GM13976 (cell line): ENCODE measurements around the gene VTI1A.

Source experiments
- DNase-seq: peaks from one replicate; pipeline ENCODE4 v3.0.0; 2012; ENCODE audit warnings: low spot score
- CTCF ChIP-seq: IDR thresholded peaks from 2 replicates; pipeline ENCODE4 v1.5.1; 2012; ENCODE audit warnings: borderline replicate concordance, mild to moderate bottlenecking; ENCODE audit not compliant: insufficient read depth; ENCODE audit errors: extremely low read depth, missing control alignments, control extremely low read depth
- in situ Hi-C: fragments of 300-500 bp; cut with MboI; formaldehyde crosslinking; loops from one replicate; pipeline ENCODE4 v1.12.0; 2022; ENCODE audit warnings: low sequenced_read_pairs, mixed read lengths, inconsistent platforms; ENCODE audit not compliant: unreplicated experiment

VTI1A gene

GRCh38 chr10:112655722-112656121, 208.7 kb downstream of the VTI1A start:
- no peak for TF ChIP-seq CTCF
- DNase-seq = no peak
- in situ Hi-C loops = no loop called here

- in situ Hi-C loops = no loop called here
- no peak for TF ChIP-seq CTCF
- no peak for DNase-seq
These were observed 211.4 kb downstream of the VTI1A start for GRCh38 chr10:112658465-112658864.

GRCh38 chr10:112658900-112659638, 212.1 kb downstream of the VTI1A start:
- no peak for DNase-seq
- in situ Hi-C loops = no loop called here

GRCh38 chr10:112663234-112664125, 216.5 kb downstream of the VTI1A start:
- in situ Hi-C loops = no loop called here
- no peak for TF ChIP-seq CTCF
- DNase-seq = no peak

More at GRCh38 chr10:112658900-112659638, 212.1 kb downstream of the VTI1A start:
- TF ChIP-seq CTCF = no peak

- in situ Hi-C loops = no loop called here
- TF ChIP-seq CTCF = no peak
- DNase-seq = no peak
These were observed 219.1 kb downstream of the VTI1A start for GRCh38 chr10:112666094-112666493.

GRCh38 chr10:112669989-112670388, 223.0 kb downstream of the VTI1A start:
- TF ChIP-seq CTCF = no peak
- in situ Hi-C loops = no loop called here
- no peak for DNase-seq
